Prostate gland (tissue), 2 donors: Measurements from ENCODE around the gene AQP5. TPM values are rescaled to one million over a fixed set of nuclear protein-coding genes. Genes with fewer than 3 reads are reported as not detected.

ENCODE experiments used
- DNase-seq: peaks from one replicate; pipeline ENCODE4 v3.0.0-alpha.2; 2019; ENCODE audit warnings: low spot score
- H3K27ac ChIP-seq, 2 donors: fragments of 200-600 bp; sonication (generic); 2 replicates each; pipeline ENCODE4 v1.5.1; 2017 to 2019
- H3K27me3 ChIP-seq: fragments of 200-600 bp; sonication (generic); replicated peaks from 2 replicates; pipeline ENCODE4 v1.5.1; 2019; ENCODE audit not compliant: insufficient read depth
- H3K36me3 ChIP-seq, 2 donors: fragments of 200-600 bp; sonication (generic); 1 replicate in 1 of 2; 2 replicates in 1 of 2; pipeline versions ENCODE4 v1.5.1 to v1.8.1; 2017 to 2019
- H3K4me1 ChIP-seq: fragments of 200-600 bp; sonication (generic); replicated peaks from 2 replicates; pipeline ENCODE4 v1.5.1; 2019
- H3K4me3 ChIP-seq, 2 donors: fragments of 200-600 bp; sonication (generic); 2 replicates each; pipeline ENCODE4 v1.5.1; 2017 to 2019
- H3K9me3 ChIP-seq: fragments of 200-600 bp; sonication (generic); 2 replicates; pipeline ENCODE4 v1.5.1; 2017
- CTCF ChIP-seq, 4 experiments: fragments of 200-600 bp in 2 of 4; fragments of 450-650 bp in 2 of 4; sonication (generic) in 2 of 4; IDR thresholded peaks; 1 replicate in 3 of 4; 2 replicates in 1 of 4; pipeline ENCODE4 v1.5.1; 2016 to 2019; ENCODE audit warnings: antibody characterized with exemption in 4 of 4, mild to moderate bottlenecking in 2 of 4, moderate library complexity in 2 of 4
- POLR2A ChIP-seq: fragments of 450-650 bp; IDR thresholded peaks from one replicate; pipeline ENCODE4 v1.6.1; 2016; ENCODE audit warnings: antibody characterized with exemption, mild to moderate bottlenecking
- POLR2AphosphoS5 ChIP-seq: sonication (generic); formaldehyde crosslinking; IDR thresholded peaks from one replicate; pipeline ENCODE4 v1.6.1; 2017; ENCODE audit warnings: antibody characterized with exemption
- WGBS: methylation state at CpG from one replicate; pipeline ENCODE4 v1.1.5; 2018; 5-methylcytosine and 5-hydroxymethylcytosine counted together
- intact Hi-C: fragments of 100-400 bp; cut with DNase I; formaldehyde crosslinking; loops from one replicate; pipeline ENCODE4 v1.14.2; 2022
- total RNA-seq, 2 donors: library from RNA; depleted of rRNA; stranded (reverse); fragments of >200 nt; gene quantifications; one replicate each; pipeline ENCODE4 v1.1.0, GENCODE V29; 2016

The AQP5 gene
- total RNA-seq, 2 donors from 2014 or later: 3.4 to 25.8 TPM

DNA sequence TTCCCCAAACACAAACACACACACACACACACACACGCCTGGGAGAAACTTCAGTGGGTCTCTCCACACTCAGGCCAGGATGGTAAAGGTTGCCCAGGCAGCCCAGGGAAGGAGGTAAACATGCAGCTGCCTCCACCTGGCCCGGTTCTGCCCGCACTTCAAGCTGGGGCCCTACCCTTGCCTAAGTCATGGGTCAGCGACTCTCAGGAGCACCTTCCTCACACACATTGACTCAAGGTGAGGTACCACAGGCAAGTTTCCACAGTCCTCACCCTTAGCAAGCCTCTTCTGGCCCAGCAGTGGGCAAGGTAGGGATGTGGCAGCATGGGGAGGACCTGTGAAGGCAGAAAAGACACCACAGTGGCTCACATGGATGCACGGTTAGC is 43.9 kb upstream of the AQP5 start:
- Histone ChIP-seq H3K27ac (no peak overlapping the region), H3K36me3 (no peaks in the 10 kb centered on the region), H3K4me3 (no peak overlapping the region), H3K9me3 (no peaks in the 10 kb centered on the region), H3K4me1 (no peaks in the 10 kb centered on the region), H3K27me3 (no peaks in the 10 kb centered on the region)
- intact Hi-C loops: no loop called here
- WGBS: 94% methylated on average over 4 of the region's 5 CpGs
- no peak for DNase-seq
- TF ChIP-seq POLR2A (no peak), CTCF (IDR thresholded peaks at IDR 0.05) (no peak), POLR2AphosphoS5 (no peak)

DNA sequence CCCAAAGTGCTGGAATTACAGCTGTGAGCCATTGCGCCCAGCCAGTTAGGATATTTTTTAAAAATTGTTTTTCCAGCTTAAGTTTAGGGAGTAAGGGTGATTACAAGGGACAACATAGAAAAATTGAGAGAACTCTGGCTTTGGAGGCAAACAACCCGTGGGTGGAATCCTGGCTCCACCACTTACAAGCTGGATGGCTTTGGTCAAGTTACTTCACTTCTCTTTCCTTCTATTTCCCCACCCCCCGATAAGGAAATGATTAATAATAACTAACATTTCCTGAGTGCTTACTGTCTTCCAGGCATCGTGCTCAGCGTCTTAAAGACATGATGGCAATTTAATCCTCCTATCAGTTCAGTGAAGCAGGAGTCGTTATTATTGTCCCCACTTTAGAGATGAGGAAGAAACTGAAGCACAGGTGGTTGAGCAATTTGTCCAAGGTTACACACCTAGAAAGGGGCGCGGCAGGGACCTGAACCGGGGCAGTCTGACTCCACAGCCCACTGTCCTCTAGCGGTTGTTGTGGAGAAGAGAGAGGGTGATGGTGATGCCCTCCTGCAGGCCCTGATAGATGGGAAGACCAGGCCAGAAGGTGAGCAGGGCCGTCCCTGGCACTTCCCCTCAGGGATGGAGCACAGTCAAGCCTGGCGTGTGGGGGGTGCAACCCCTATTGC is 41.3 kb upstream of the AQP5 start:
- H3K4me1 ChIP-seq: no peaks in the 10 kb centered on the region
- no peaks in the 10 kb centered on the region for H3K36me3 ChIP-seq
- no peak for TF ChIP-seq POLR2A
- no peak for TF ChIP-seq POLR2AphosphoS5
- no peak for TF ChIP-seq CTCF (IDR thresholded peaks at IDR 0.05)
- WGBS: 81% methylated on average over 12 of the region's 12 CpGs
- no peak overlapping the region for H3K4me3 ChIP-seq
- no peak for DNase-seq
- intact Hi-C loops: no loop called here
- no peaks in the 10 kb centered on the region for H3K9me3 ChIP-seq
- H3K27ac ChIP-seq: no peak overlapping the region
- H3K27me3 ChIP-seq: no peaks in the 10 kb centered on the region

- TF ChIP-seq POLR2A: no peak
- no peak for TF ChIP-seq CTCF (IDR thresholded peaks at IDR 0.05)
- no peak for TF ChIP-seq POLR2AphosphoS5
- Histone ChIP-seq H3K4me1 (no peaks in the 10 kb centered on the region), H3K27me3 (no peaks in the 10 kb centered on the region), H3K9me3 (no peaks in the 10 kb centered on the region), H3K4me3 (no peak overlapping the region), H3K36me3 (no peaks in the 10 kb centered on the region), H3K27ac (no peak overlapping the region)
- DNase-seq: no peak
- 95% methylated on average over 3 of the region's 3 CpGs for WGBS
- intact Hi-C loops: no loop called here
Measured at GRCh38 chr12:49920915-49921286, 40.8 kb upstream of the AQP5 start.

DNA sequence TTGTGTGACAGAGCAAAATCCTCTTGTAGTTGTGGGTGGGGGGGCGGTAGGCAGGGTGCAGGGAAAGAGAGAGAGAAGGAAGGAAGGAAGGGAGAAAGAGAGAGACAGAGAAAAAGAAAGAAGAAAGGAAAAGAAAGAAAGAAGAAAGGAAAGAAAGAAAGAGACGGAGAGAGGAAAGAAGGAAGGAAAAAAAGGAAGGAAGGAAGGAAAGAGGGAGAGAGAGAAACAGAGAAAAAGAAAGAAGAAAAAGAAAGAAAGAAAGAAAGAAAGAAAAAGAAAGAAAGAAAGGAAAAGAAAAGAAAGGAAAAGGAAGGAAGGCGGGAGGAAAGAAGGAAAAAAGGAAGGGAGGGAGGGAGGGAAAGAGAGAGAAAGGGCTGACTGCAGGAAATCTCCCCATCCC is 40.4 kb upstream of the AQP5 start:
- intact Hi-C loops: no loop called here
- H3K27me3 ChIP-seq: no peaks in the 10 kb centered on the region
- H3K4me1 ChIP-seq: no peaks in the 10 kb centered on the region
- no peak for TF ChIP-seq CTCF (IDR thresholded peaks at IDR 0.05)
- H3K36me3 ChIP-seq: no peaks in the 10 kb centered on the region
- no peak for DNase-seq
- no peak overlapping the region for H3K27ac ChIP-seq
- 79% methylated on average over 3 of the region's 3 CpGs for WGBS
- no peaks in the 10 kb centered on the region for H3K9me3 ChIP-seq
- H3K4me3 ChIP-seq: no peak overlapping the region

- Histone ChIP-seq H3K9me3 (no peaks in the 10 kb centered on the region), H3K4me1 (no peaks in the 10 kb centered on the region), H3K4me3 (no peak overlapping the region), H3K36me3 (no peaks in the 10 kb centered on the region), H3K27ac (no peak overlapping the region), H3K27me3 (no peaks in the 10 kb centered on the region)
- no peak for DNase-seq
- no peak for TF ChIP-seq POLR2AphosphoS5
- TF ChIP-seq POLR2A: no peak
- no peak for TF ChIP-seq CTCF (IDR thresholded peaks at IDR 0.05)
- intact Hi-C loops: no loop called here
- 80% methylated on average over 6 of the region's 6 CpGs for WGBS
Measured at GRCh38 chr12:49921936-49922335, 39.7 kb upstream of the AQP5 start.
